Neural progenitor cell (in vitro differentiated cells): ENCODE measurements around the gene CSK.

Experiments used
- EZH2 ChIP-seq: fragments of 200-600 bp; sonication (generic); IDR thresholded peaks from 2 replicates; pipeline ENCODE4 v1.6.1; 2017; ENCODE audit warnings: antibody characterized with exemption, mild to moderate bottlenecking, moderate library complexity
- TF ChIP-seq, protein P1 (sequence below): fragments of 200-600 bp; sonication (generic); IDR thresholded peaks from 2 replicates; pipeline ENCODE4 v1.5.1; 2017; ENCODE audit warnings: antibody characterized with exemption, mild to moderate bottlenecking

DNA sequence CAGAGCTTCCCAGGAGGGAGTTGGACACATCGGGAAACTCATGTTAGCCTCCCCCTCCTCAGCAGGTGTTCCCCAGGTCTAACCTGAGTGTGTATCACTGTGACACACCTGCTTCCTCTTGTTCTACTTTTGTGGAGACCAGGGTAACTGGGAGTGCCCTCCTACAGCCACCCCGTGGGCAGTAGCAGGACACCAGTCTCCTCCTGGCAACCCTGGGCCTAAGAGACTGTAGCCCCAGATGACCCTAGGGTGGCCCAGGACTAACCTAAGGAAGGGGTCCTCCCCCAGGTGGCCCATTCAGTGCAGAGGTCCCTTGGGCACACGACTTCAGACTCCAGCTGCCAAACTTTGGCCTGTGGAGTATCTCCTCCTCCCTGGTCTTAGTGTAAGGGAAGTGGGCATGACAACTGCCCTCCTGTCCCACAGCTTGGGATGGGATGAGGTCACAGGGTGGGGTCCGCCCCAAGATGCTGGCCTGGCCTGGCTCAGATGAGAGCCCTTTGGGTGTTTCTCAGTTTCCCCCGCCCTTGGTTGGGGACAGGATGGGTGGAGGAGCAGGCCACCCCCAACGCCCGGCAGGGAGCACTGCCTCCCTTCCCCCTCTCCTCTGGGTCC lies 4.8 kb downstream of the CSK start:
- TF ChIP-seq, protein P1, sequence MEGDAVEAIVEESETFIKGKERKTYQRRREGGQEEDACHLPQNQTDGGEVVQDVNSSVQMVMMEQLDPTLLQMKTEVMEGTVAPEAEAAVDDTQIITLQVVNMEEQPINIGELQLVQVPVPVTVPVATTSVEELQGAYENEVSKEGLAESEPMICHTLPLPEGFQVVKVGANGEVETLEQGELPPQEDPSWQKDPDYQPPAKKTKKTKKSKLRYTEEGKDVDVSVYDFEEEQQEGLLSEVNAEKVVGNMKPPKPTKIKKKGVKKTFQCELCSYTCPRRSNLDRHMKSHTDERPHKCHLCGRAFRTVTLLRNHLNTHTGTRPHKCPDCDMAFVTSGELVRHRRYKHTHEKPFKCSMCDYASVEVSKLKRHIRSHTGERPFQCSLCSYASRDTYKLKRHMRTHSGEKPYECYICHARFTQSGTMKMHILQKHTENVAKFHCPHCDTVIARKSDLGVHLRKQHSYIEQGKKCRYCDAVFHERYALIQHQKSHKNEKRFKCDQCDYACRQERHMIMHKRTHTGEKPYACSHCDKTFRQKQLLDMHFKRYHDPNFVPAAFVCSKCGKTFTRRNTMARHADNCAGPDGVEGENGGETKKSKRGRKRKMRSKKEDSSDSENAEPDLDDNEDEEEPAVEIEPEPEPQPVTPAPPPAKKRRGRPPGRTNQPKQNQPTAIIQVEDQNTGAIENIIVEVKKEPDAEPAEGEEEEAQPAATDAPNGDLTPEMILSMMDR: no peak
- TF ChIP-seq EZH2: no peak
